Occipital lobe (tissue), 2 donors: ENCODE results near the gene CXCR5. TPM values are rescaled to one million over a fixed set of nuclear protein-coding genes. Genes with fewer than 3 reads are reported as not detected.

Experiments
- DNase-seq: peaks from one replicate; lab custom pipeline; 2025; lab: John Stamatoyannopoulos, UW
- total RNA-seq: library from RNA; depleted of rRNA; stranded (reverse); fragments of >200 nt; gene quantifications from one replicate; pipeline ENCODE4 v1.2.3, GENCODE V29; 2014

Gene CXCR5
- total RNA-seq, 1 donor from 2014 or later, result not detected

DNA sequence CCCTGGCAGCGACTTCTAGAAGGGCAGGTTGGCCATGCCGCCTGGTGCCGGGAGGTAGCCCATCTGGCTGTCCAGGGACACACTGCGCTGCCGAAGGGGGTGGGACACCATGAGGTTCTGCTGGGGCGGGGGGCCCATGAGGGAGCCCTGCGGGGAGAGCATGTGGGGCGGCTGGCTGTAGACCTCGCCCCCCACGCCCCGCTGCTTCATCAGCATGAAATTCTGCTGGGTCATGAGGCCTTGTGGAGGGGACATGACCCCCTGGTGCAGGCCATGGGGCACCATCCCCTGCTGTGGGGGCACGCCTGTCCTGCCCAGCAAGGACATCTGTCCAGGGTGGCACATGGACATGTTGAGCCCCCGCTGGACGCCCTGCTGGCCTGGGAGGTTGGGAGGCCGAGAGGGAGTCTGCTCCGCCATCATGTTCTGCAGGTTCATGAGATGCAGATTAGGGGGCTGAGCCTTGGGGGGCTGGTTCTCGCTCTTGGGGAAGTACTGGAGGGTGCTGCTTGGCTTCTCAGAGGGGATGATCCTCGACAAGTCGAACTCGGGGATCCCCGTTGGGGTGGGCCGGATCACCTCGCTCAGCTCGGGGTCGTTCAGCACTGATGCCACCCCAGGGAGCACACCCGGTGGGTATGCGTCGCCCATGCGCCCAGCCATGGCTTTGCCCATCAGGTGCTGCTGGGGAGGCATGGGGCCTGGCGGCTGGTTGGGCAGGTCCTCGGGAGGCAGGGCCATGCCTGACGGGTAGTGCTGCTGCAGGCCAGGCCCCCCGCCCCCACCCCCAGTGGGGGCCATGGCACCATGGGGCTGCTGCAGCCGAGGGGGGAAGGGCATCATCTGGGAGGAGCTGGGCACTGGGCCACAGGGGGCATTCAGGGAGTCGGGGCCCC is 15.0 kb downstream of the CXCR5 start:
- no peak for DNase-seq

GRCh38 chr11:118899296-118899688 is 15.6 kb downstream of the CXCR5 start:
- DNase-seq, result no peak

DNA sequence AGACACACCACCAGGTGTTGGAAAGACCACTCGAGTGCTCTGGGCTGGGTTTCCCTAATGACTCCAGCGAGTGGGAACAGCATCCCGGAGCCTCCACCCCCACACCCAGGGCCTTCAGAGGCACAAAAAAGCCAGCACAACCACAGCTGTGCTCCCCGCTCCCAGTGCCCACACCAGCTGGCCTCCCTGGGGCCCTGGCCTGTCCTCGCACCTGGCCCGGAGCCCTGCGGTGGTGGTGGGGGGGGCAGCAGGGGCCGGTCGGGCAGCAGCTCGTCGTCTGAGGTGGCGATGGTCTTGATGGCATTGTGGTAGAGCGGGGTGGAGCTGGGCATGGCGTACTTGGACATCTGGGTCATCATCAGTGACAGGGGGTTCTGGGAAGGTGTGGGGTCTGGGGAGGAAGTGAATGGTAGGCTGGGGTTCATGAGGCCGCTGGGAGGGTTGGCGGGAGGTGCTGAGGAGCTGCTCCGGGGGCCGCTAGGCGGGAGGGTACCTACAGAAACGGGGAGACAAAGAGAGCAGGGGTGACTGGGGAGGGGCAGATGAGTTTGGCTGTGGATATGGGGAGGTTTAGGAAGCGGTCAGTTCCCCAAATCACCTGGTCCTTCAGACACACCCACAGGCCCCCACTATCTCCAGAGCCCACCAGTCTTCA is 16.1 kb downstream of the CXCR5 start:
- no peak for DNase-seq

DNA sequence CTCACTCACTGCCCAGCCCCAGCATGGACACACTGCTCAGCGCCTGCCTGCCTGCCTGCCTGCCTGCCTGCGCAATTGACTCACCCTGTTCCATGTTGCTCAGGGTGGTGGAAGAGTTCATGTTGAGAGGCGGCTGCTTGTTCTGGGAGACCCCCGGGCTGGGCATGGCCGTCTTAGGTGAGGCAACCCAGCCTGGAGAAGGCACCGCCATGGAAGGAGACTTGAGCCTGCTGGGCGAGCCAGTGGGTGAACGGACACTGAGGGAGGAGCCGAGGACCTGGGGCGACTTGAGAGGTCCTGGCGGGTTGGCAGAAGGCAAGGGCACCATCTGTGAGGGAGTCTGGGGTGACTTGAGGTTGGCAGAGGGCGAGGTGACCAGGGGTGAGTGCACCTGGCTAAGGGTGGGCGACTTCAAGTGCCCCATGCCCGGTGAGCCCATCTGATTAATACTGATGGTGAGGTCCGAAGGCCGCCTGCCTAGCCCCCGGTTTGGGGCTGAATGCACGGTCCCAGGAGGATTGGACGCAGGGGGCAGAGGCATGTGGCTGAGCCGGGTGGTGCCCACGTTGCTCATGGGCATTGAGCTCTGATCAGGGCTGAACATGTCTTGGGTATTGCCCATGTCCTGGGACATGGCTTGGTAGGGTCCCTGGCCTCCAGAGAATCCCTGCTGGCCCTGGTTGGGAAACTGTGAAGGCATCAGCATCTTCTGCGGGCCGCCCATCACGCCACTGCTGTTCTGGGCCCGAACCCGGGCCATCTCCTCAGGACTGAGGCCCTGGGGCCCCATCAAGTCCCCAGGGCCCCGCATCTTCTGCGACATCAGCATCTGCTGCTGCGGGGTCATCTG is 17.1 kb downstream of the CXCR5 start:
- no peak for DNase-seq

DNA sequence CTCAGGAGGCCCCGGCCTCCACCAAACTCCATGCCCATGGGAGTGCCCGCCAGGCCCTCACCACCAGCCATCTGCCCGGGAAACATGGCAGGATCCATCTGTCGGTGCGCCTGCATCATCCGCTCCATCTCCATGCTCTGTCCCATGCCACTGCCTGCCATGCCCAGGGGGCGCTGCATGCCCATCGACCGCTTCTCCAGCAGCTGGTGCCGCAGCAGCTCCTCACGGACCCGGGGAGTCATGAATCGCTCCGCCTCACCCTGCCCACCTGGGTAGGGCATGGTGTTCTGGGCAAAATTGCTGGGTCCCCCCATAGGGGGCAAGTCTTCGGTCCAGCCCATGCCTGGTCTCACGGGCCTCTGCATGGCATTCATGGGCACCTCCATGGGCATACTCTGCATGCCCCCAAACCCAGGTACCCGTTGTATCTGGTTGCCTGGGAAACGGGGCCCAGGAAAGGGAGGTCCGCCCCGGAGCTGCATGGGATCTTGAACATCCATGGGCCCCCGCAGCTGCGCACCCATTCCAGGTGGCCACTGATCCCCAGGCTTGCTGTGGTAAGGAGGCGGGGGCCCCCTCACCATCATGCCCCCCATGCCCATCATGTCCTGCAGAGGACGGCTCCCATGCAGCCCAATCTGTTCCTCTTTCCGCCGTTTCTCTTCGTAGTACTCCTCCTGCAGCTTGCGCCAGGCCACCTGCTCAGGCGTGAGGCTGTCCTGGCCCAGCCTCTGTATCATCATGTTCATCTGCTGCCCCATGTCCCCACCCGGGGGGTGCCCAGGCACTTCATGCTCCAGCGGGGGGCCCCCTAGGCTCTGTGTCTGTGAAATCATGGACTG is 18.0 kb downstream of the CXCR5 start:
- no peak for DNase-seq

GRCh38 chr11:118902336-118903203 is 18.9 kb downstream of the CXCR5 start:
- no peak for DNase-seq

- no peak for DNase-seq
Observed at GRCh38 chr11:118903204-118904015, 19.7 kb downstream of the CXCR5 start.

- peak; percentile 80 for DNase-seq
Observed at GRCh38 chr11:118907051-118908042, 23.7 kb downstream of the CXCR5 start.

GRCh38 chr11:118908264-118908663 is 24.6 kb downstream of the CXCR5 start:
- no peak for DNase-seq

GRCh38 chr11:118908901-118909618 is 25.4 kb downstream of the CXCR5 start:
- DNase-seq, result peak; percentile 29

DNA sequence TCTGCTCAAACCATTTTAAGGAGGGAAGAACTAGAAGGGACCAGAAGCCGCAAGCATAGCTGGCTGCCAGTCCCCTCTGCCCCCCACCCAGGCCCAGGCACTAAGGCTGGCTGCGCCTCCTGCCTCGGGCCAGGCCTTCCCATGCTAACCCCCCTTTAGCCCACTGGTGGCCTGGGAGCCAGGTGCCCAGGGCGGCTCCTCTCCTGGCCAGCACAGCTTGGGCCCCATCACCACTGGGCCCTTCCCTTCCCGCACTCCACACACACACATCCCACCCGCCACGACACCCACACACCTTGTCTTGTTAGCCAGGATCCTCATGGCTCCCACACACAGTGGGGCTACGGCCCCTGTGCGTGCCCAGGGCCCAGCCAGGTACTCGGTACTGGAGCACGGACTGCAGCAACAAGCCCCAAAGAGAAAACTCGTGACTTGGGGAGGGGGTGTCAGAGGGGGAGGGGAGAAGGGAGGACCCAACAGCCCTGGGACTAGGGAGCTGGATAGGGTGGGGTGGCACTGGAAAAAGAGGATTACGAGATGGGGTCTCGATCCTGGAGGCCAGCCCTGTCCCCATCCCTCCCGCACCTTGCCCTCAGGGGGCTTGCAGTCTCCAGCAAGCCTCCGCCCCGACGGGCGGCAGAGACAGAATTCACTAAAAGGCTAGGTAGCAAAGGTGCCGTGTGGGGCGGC is 26.1 kb downstream of the CXCR5 start:
- no peak for DNase-seq

- DNase-seq, result peak; percentile 58
Observed at GRCh38 chr11:118910309-118911112, 26.8 kb downstream of the CXCR5 start.

DNA sequence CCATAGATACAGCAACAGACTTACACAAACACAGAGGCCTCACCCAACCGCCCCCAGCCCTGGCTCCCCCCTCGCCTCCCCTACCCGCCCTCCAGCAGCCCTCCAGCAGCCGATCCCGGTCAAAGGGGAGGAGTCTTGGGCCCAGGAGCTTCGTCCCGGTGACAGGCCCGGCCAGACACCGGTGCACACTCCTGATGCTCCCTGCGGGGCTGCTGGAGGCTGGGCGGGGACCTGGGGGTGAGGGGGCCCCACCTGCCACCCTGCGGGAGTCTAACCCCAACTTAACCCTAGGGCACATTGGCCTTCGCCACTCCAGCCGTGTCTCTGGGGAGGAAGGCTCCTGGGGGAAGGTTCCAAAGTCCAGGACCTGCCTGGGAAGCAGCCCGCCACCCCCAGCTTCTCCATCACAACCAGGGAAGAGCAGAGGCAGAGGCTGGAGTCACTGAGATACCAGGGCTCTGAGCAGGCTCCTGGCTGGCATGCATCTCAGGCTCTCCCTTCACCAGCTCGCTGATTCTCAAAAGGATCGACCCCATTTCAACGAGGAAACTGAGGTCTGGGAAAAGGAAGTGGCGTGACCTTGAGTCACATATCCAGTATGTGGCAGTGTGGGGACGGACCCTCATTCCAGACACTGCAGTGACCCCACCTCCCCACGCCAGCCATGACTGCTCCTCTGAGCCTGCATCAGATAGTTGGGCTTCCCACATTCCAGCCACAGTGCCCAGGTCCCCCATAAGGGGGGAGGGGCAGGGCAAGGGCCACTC is 27.6 kb downstream of the CXCR5 start:
- no peak for DNase-seq

DNA sequence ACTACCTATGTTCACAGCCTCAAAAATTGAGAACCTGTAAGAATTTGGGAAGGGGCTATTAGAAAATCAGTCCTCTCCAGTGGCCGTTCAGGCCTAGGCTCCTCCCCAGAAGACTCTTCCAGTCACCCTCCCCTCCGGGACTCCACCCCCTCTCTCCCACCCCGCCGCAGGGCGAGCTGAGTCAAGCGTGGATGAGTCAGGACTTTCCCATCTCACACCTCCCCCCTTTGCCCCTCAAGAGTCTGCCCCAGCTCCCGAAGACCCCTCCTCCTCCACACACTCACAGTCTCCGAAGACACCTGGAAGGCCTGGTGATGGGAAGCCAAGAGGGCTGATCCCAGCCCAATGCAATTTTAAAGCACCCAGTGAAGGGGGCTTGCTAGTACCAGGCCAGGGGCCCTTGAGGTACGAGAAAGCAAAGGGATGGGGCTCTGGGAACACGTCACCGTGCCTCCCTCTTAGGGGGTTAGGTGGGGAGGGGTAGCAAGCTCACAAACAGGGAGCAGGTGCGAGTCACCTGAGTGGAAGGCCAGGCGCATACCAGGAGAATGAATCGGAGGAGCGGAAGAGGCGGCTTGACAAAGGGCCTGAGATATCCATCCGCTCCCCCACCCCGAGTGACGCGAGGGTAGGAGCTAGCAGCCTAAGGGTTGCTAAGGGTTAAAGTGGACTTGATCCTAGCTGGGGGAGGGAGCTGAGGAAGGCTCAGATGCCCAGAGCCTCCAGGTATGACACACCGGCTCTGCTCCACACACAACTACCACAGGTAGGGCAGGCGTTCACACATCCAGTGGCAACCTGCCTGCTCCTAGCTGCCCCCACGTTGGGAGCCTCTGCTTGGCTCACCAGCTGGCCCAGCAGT is 28.4 kb downstream of the CXCR5 start:
- DNase-seq, result peak; percentile 68
